GM19193 (cell line): ENCODE results near the gene RHO.

Experiments
- POLR2A ChIP-seq: IDR thresholded peaks from 4 replicates; pipeline ENCODE4 v1.6.1; 2011; ENCODE audit not compliant: insufficient read depth, insufficient read length; ENCODE audit errors: extremely low read depth

RHO gene

DNA sequence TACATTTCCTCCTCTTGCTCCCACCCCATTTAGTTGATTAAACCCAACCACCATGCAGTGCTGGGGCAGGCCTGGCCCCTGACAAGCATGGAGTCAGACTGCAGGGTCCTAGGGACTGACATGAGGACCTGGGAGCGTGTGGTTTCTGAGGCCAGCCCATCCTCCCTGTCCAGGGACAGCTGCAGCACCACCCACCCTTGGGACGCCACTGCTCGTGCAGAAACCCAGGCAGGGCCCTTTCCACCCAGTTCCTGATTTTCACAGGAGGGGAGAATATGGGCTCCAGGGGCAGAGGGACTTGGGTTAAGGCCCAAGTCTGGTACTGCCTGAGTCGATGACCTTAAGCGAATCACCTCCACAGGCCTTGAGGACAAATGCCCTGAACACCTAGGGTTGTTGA, 54.4 kb downstream of the RHO start:
- no peak for TF ChIP-seq POLR2A

DNA sequence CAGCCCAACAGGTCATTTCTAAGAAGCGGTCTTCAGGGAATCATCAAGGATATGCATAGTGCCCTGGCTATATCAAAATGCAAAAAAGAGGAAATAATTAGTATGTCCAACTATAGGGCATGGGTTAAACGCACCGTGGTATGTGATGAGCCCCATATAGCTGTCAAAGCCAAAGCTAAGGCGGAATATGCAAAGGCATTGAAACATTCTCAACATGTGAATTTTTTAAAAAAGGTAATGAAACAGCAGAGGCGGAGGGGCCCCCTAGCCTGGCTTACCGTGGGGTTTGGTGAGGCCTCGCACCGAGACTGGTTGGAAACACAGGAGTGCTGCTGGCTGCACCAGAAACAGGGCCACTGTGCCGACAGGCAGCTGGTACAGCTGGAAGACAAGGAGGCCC, 54.9 kb downstream of the RHO start:
- no peak for TF ChIP-seq POLR2A

DNA sequence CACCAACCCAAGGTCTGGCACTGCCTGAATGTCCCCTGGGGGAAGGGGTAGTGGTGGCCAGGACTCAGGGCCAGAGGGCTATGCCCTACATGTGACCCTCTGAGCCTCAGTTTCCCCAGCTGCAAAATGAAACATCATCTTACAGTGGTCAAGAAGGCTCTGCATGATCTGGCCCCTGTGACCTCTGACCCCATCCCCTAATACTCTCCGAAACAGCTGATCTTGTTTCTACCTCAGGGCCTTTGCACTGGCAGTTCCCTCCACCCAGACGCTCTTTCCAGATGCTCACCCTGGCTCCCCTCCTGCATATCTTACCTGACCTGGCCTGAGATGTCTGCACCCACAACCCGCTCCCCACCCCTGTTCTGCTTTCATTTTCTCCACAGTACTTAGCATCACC, 56.2 kb downstream of the RHO start:
- no peak for TF ChIP-seq POLR2A
